ENCODE data around the gene PTP4A2. TPM values are rescaled to one million over a fixed set of nuclear protein-coding genes. Genes with fewer than 3 reads are reported as not detected.
"Not testable (repeated sequence)": the region's sequence is repeated elsewhere in the genome, so short reads cannot be mapped to it uniquely, and the experiment has no call there.

The PTP4A2 gene
- total RNA-seq, 1 experiment from 2014 or later: 366 TPM

GRCh38 chr1:31930836-31931592 is 7.2 kb downstream of the PTP4A2 start:
- no peak for DNase-seq
- BruUV-seq (replicated peaks): no TSS peak
- Mint-ChIP-seq H3K4me1 (ENCODE audit: low read depth, unreplicated experiment) (peaks cover 67% of the 10 kb centered on the region), H3K27me3 (ENCODE audit: unreplicated experiment) (no peaks in the 10 kb centered on the region), H3K36me3 (ENCODE audit: insufficient read depth, unreplicated experiment) (peaks cover 69% of the 10 kb centered on the region), H3K9me3 (ENCODE audit: low read depth, unreplicated experiment) (no peaks in the 10 kb centered on the region), H3K4me3 (ENCODE audit: low read depth, unreplicated experiment) (peak overlapping the region; percentile 55), H3K27ac (ENCODE audit: unreplicated experiment) (peak overlapping the region; percentile 53)
- TF ChIP-seq, protein P1, sequence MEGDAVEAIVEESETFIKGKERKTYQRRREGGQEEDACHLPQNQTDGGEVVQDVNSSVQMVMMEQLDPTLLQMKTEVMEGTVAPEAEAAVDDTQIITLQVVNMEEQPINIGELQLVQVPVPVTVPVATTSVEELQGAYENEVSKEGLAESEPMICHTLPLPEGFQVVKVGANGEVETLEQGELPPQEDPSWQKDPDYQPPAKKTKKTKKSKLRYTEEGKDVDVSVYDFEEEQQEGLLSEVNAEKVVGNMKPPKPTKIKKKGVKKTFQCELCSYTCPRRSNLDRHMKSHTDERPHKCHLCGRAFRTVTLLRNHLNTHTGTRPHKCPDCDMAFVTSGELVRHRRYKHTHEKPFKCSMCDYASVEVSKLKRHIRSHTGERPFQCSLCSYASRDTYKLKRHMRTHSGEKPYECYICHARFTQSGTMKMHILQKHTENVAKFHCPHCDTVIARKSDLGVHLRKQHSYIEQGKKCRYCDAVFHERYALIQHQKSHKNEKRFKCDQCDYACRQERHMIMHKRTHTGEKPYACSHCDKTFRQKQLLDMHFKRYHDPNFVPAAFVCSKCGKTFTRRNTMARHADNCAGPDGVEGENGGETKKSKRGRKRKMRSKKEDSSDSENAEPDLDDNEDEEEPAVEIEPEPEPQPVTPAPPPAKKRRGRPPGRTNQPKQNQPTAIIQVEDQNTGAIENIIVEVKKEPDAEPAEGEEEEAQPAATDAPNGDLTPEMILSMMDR (IDR thresholded peaks at IDR 0.05; ENCODE audit: unreplicated experiment): no peak
- intact Hi-C loops (cut with micrococcal nuclease; ENCODE audit: unreplicated experiment): loop anchor here (10.0 kb wide), 1 partner anchor 356 kb away; the partner anchor contains the start of gene TINAGL1
- CTCF ChIA-PET: interaction anchor here (1.0 kb wide), 1 partner anchor 9 kb away, joined by 3 read pairs; no protein-coding TSS in a partner anchor

GRCh38 chr1:31927661-31927980 is 10.5 kb downstream of the PTP4A2 start:
- peak overlapping the region; percentile 13 for H3K4me3 Mint-ChIP-seq (ENCODE audit: low read depth, unreplicated experiment)
- DNase-seq: no peak
- H3K36me3 Mint-ChIP-seq (ENCODE audit: insufficient read depth, unreplicated experiment): peaks cover 65% of the 10 kb centered on the region
- TF ChIP-seq, protein P1 (IDR thresholded peaks at IDR 0.05; ENCODE audit: unreplicated experiment): no peak
- H3K27me3 Mint-ChIP-seq (ENCODE audit: unreplicated experiment): no peaks in the 10 kb centered on the region
- CTCF ChIA-PET: interaction anchor here (1.6 kb wide), 2 partner anchors 11 to 36 kb away, joined by 4 to 7 read pairs; partner anchors contain the start of gene PTP4A2
- no peaks in the 10 kb centered on the region for H3K9me3 Mint-ChIP-seq (ENCODE audit: low read depth, unreplicated experiment)
- H3K4me1 Mint-ChIP-seq (ENCODE audit: low read depth, unreplicated experiment): peaks cover 75% of the 10 kb centered on the region
- H3K27ac Mint-ChIP-seq (ENCODE audit: unreplicated experiment): peak overlapping the region; percentile 87
- BruUV-seq (replicated peaks): no TSS peak
- intact Hi-C loops (cut with micrococcal nuclease; ENCODE audit: unreplicated experiment): loop anchor here (10.0 kb wide), 1 partner anchor 87 kb away; the partner anchor contains the start of gene KHDRBS1

GRCh38 chr1:31926853-31927660 is 11.1 kb downstream of the PTP4A2 start:
- H3K4me1 Mint-ChIP-seq (ENCODE audit: low read depth, unreplicated experiment): peaks cover 77% of the 10 kb centered on the region
- peaks cover 61% of the 10 kb centered on the region for H3K36me3 Mint-ChIP-seq (ENCODE audit: insufficient read depth, unreplicated experiment)
- H3K27ac Mint-ChIP-seq (ENCODE audit: unreplicated experiment): peak overlapping the region; percentile 87
- TF ChIP-seq, protein P1 (IDR thresholded peaks at IDR 0.05; ENCODE audit: unreplicated experiment): no peak
- no peaks in the 10 kb centered on the region for H3K27me3 Mint-ChIP-seq (ENCODE audit: unreplicated experiment)
- intact Hi-C loops (cut with micrococcal nuclease; ENCODE audit: unreplicated experiment): loop anchor here (10.0 kb wide), 1 partner anchor 88 kb away; the partner anchor contains the start of gene KHDRBS1
- DNase-seq: no peak
- no peaks in the 10 kb centered on the region for H3K9me3 Mint-ChIP-seq (ENCODE audit: low read depth, unreplicated experiment)
- H3K4me3 Mint-ChIP-seq (ENCODE audit: low read depth, unreplicated experiment): peak overlapping the region; percentile 13
- CTCF ChIA-PET: interaction anchor here (1.1 to 1.6 kb wide), 4 partner anchors 8 to 112 kb away, joined by 3 to 7 read pairs (median 4); partner anchors contain the start of genes PTP4A2 and SPOCD1
- BruUV-seq (replicated peaks): no TSS peak

- Mint-ChIP-seq H3K4me1 (ENCODE audit: low read depth, unreplicated experiment) (peaks cover 77% of the 10 kb centered on the region), H3K27ac (ENCODE audit: unreplicated experiment) (peak overlapping the region; percentile 48), H3K4me3 (ENCODE audit: low read depth, unreplicated experiment) (peak overlapping the region; percentile 13), H3K27me3 (ENCODE audit: unreplicated experiment) (no peaks in the 10 kb centered on the region), H3K9me3 (ENCODE audit: low read depth, unreplicated experiment) (no peaks in the 10 kb centered on the region), H3K36me3 (ENCODE audit: insufficient read depth, unreplicated experiment) (peaks cover 63% of the 10 kb centered on the region)
- TF ChIP-seq, protein P1 (IDR thresholded peaks at IDR 0.05; ENCODE audit: unreplicated experiment): no peak
- no peak for DNase-seq
- CTCF ChIA-PET: interaction anchor here (0.6 to 1.6 kb wide), 4 partner anchors 9 to 199 kb away, joined by 3 to 7 read pairs (median 4); partner anchors contain the start of gene SPOCD1
- no TSS peak for BruUV-seq (replicated peaks)
- intact Hi-C loops (cut with micrococcal nuclease; ENCODE audit: unreplicated experiment): loop anchor here (10.0 kb wide), 1 partner anchor 89 kb away; the partner anchor contains the start of gene KHDRBS1
Measured at GRCh38 chr1:31926252-31926651, 11.9 kb downstream of the PTP4A2 start.

DNA sequence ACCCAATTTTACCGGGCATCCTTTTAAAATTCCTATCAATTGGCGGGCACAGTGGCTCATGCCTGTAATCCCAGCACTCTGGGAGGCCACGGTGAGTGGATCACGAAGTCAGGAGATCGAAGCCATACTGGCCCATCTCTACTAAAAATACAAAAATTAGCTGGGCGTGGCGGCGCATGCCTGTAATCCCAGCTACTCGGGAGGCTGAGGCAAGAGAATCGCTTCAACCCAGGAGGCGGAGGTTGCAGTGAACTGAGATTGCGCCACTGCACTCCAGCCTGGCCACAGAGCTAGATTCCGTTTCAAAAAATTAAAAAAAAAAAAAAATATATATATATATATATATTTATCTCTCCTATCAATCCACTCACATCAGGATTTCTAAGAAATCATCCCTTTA is 12.3 kb downstream of the PTP4A2 start:
- not testable (repeated sequence) for H3K27me3 Mint-ChIP-seq (ENCODE audit: unreplicated experiment); BruUV-seq (replicated peaks); H3K9me3 Mint-ChIP-seq (ENCODE audit: low read depth, unreplicated experiment); DNase-seq
- CTCF ChIA-PET: interaction anchor here (0.6 to 1.6 kb wide), 6 partner anchors 9 to 198 kb away, joined by 3 to 7 read pairs (median 4); partner anchors contain the start of genes PTP4A2 and SPOCD1
- peaks cover 77% of the 10 kb centered on the region for H3K4me1 Mint-ChIP-seq (ENCODE audit: low read depth, unreplicated experiment)
- H3K27ac Mint-ChIP-seq (ENCODE audit: unreplicated experiment): peak overlapping the region; percentile 62
- peaks cover 67% of the 10 kb centered on the region for H3K36me3 Mint-ChIP-seq (ENCODE audit: insufficient read depth, unreplicated experiment)
- H3K4me3 Mint-ChIP-seq (ENCODE audit: low read depth, unreplicated experiment): peak overlapping the region; percentile 47
- intact Hi-C loops (cut with micrococcal nuclease; ENCODE audit: unreplicated experiment): loop anchor here (2.0 to 10.0 kb wide), 2 partner anchors 13 to 89 kb away; partner anchors contain the start of genes KHDRBS1 and PTP4A2

Data from Calu3 (cell line).